K562 (cell line): Measurements from ENCODE around the gene MANF. TPM values are rescaled to one million over a fixed set of nuclear protein-coding genes. Genes with fewer than 3 reads are reported as not detected.

Experiments used
- AFF4 ChIP-seq: sonication (generic); formaldehyde crosslinking; IDR thresholded peaks from 2 replicates; pipeline ENCODE4 v1.8.0; 2023; ENCODE audit warnings: mild to moderate bottlenecking, missing genetic modification reagents
- BHLHE40 ChIP-seq: IDR thresholded peaks from 2 replicates; pipeline ENCODE4 v1.6.1; 2011; ENCODE audit warnings: low read length, improper control_type of control experiment
- C11orf30 ChIP-seq: fragments of 450-650 bp; IDR thresholded peaks from 2 replicates; pipeline ENCODE4 v1.6.1; 2016; ENCODE audit warnings: low read depth, mild to moderate bottlenecking
- CXXC5 ChIP-seq: fragments of 250-450 bp; sonication (Bioruptor Pico); IDR thresholded peaks from 2 replicates; pipeline ENCODE4 v1.8.0; 2022; ENCODE audit warnings: inconsistent platforms, mild to moderate bottlenecking, moderate library complexity
- GTF2E2 ChIP-seq: fragments of 200-800 bp; sonication (Bioruptor generic); IDR thresholded peaks from 2 replicates; pipeline ENCODE4 v1.6.1; 2016; ENCODE audit warnings: missing genetic modification characterization, missing compliant biosample characterization
- HDGF ChIP-seq: fragments of 450-650 bp; IDR thresholded peaks from 2 replicates; pipeline ENCODE4 v1.6.1; 2016
- HNRNPL ChIP-seq: fragments of 200-400 bp; formaldehyde crosslinking; IDR thresholded peaks from 2 replicates; pipeline ENCODE4 v1.6.1; 2017; ENCODE audit warnings: low read depth, mild to moderate bottlenecking, low read length
- HNRNPLL ChIP-seq: fragments of 200-400 bp; formaldehyde crosslinking; IDR thresholded peaks from 2 replicates; pipeline ENCODE4 v1.6.1; 2017; ENCODE audit warnings: low read length, low read depth, mild to moderate bottlenecking; ENCODE audit not compliant: poor library complexity, severe bottlenecking
- MECOM ChIP-seq: fragments of 250-450 bp; sonication (Bioruptor Pico); IDR thresholded peaks from 2 replicates; pipeline ENCODE4 v1.8.0; 2022; ENCODE audit warnings: inconsistent platforms
- NCOA2 ChIP-seq, 2 experiments: fragments of 450-650 bp; IDR thresholded peaks; 2 replicates each; pipeline ENCODE4 v1.6.1; 2018; ENCODE audit warnings: mild to moderate bottlenecking in 2 of 2, moderate library complexity in 1 of 2; ENCODE audit not compliant: partially characterized antibody in 2 of 2
- NFYB ChIP-seq: IDR thresholded peaks from 2 replicates; pipeline ENCODE4 v1.6.1; 2011; ENCODE audit warnings: mild to moderate bottlenecking, moderate library complexity; ENCODE audit not compliant: insufficient read length; ENCODE audit errors: extremely low read depth
- PHB ChIP-seq: fragments of 250-450 bp; sonication (Bioruptor Pico); IDR thresholded peaks from 2 replicates; pipeline ENCODE4 v1.5.0; 2021
- PHF8 ChIP-seq: fragments of 200-600 bp; sonication (generic); IDR thresholded peaks from 2 replicates; pipeline ENCODE4 v1.6.1; 2012; ENCODE audit warnings: mixed run types, mild to moderate bottlenecking, inconsistent platforms, low read length, moderate library complexity, borderline replicate concordance
- RBFOX2 ChIP-seq: fragments of 200-400 bp; formaldehyde crosslinking; IDR thresholded peaks from 2 replicates; pipeline ENCODE4 v1.6.1; 2017; ENCODE audit warnings: low read depth, mild to moderate bottlenecking, low read length, moderate library complexity
- SIX5 ChIP-seq, 2 experiments: IDR thresholded peaks; 2 replicates each; pipeline ENCODE4 v1.6.1; 2011; ENCODE audit warnings: low read length in 2 of 2, borderline replicate concordance in 1 of 2, low read depth in 1 of 2, mild to moderate bottlenecking in 1 of 2, moderate library complexity in 1 of 2; ENCODE audit not compliant: insufficient read depth in 1 of 2
- SMAD2 ChIP-seq: fragments of 150-350 bp; IDR thresholded peaks from 2 replicates; pipeline ENCODE4 v1.6.1; 2014; ENCODE audit warnings: low read depth, mild to moderate bottlenecking, low read length
- TBL1XR1 ChIP-seq, 2 experiments: IDR thresholded peaks; 2 replicates each; pipeline ENCODE4 v1.6.1; 2012; ENCODE audit warnings: improper control_type of control experiment in 2 of 2, low read length in 2 of 2, mild to moderate bottlenecking in 1 of 2
- ZKSCAN1 ChIP-seq: fragments of 150-350 bp; IDR thresholded peaks from 2 replicates; pipeline ENCODE4 v1.6.1; 2016; ENCODE audit warnings: low read depth, low read length
- ZNF23 ChIP-seq: fragments of 250-450 bp; sonication (Bioruptor Pico); IDR thresholded peaks from 2 replicates; pipeline ENCODE4 v1.4.0; 2020; ENCODE audit warnings: mild to moderate bottlenecking
- ZNF551 ChIP-seq: fragments of 250-450 bp; sonication (Bioruptor Pico); IDR thresholded peaks from 2 replicates; pipeline ENCODE4 v1.5.0; 2021; ENCODE audit warnings: mild to moderate bottlenecking, moderate library complexity
- ZNF57 ChIP-seq: fragments of 450-650 bp; formaldehyde crosslinking; IDR thresholded peaks from 2 replicates; pipeline ENCODE4 v1.4.0; 2020; ENCODE audit warnings: mild to moderate bottlenecking, moderate library complexity
- polyA plus RNA-seq, 8 experiments: library from polyadenylated mRNA; depleted of rRNA in 4 of 8; stranded (reverse) in 5 of 8; unstranded in 3 of 8; fragments of >200 nt; fragmentation: Nextera tagmentation in 2 of 8; fragmentation: Illumina TruSeq in 1 of 8; extraction: Ambion mirVana in 2 of 8; extraction: Trizol in 1 of 8; gene quantifications; 2 replicates each; pipeline versions ENCODE4 v1.2.1 to v1.2.3, GENCODE V29; 2011 to 2014; ENCODE audit warnings: inconsistent platforms in 1 of 8, missing spikeins in 1 of 8
- total RNA-seq, 7 experiments: library from RNA; depleted of rRNA in 6 of 7; stranded (reverse); fragments of >200 nt in 6 of 7; fragmentation: Illumina TruSeq in 2 of 7; extraction: Trizol in 2 of 7; gene quantifications; 2 replicates each; pipeline versions ENCODE4 v1.2.1 to v1.2.3, GENCODE V29; 2011 to 2021; ENCODE audit warnings: low replicate concordance in 1 of 7
- TF ChIP-seq, protein P1 (sequence below): fragments of 250-450 bp; sonication (Bioruptor Pico); IDR thresholded peaks from 2 replicates; pipeline ENCODE4 v1.4.0; 2020; ENCODE audit warnings: mild to moderate bottlenecking
- TF ChIP-seq, protein P2 (sequence below): fragments of 250-450 bp; sonication (Bioruptor Pico); IDR thresholded peaks from 2 replicates; pipeline ENCODE4 v1.8.0; 2021; ENCODE audit warnings: moderate library complexity, mild to moderate bottlenecking, inconsistent platforms
- TF ChIP-seq, protein P3 (sequence below), 2 experiments: fragments of 250-450 bp in 1 of 2; fragments of 450-650 bp in 1 of 2; sonication (Bioruptor Pico) in 1 of 2; IDR thresholded peaks; 2 replicates each; pipeline versions ENCODE4 v1.6.1 to v1.8.0; 2016 to 2021; ENCODE audit warnings: mild to moderate bottlenecking in 2 of 2, moderate library complexity in 2 of 2, missing compliant biosample characterization in 1 of 2, missing genetic modification characterization in 1 of 2

The MANF gene
- total and polyA plus RNA-seq, 9 of the 15 experiments (the other 6 are each of a cell fraction or from before 2014, with no cell fraction given), result 6.5 to 52.7 (median 42.3) TPM

GRCh38 chr3:51391075-51391565, 6.0 kb downstream of the MANF start, which contains the start of gene RBM15B (continued):
- TF ChIP-seq HDGF (no peak), ZNF57 (CRISPR knock-in tag) (no peak), ZNF23 (no peak), SIX5 (IDR thresholded peaks at IDR 0.05; ENCODE audit: borderline replicate concordance in 1 of 2, insufficient read depth in 1 of 2, low read depth in 1 of 2, low read length in 2 of 2) (no peak), NCOA2 (IDR thresholded peaks at IDR 0.05; ENCODE audit: partially characterized antibody in 2 of 2) (no peak), NFYB (no peak), AFF4 (CRISPR knock-in tag) (no peak), PHF8 (peak; percentile 75; the same call in 1 of the 2 replicates), C11orf30 (peak; percentile 80), TBL1XR1 (IDR thresholded peaks at IDR 0.05; ENCODE audit: low read length in 2 of 2) (peak; percentile 36 to 51; a peak in 1 of 4 replicates), ZKSCAN1 (0 out of 2 replicates have a peak, but pooled peaks have one; percentile 19), PHB (CRISPR knock-in tag) (no peak), SMAD2 (no peak), CXXC5 (CRISPR knock-in tag) (peak; percentile 88), RBFOX2 (peak; percentile 58), HNRNPL (peak; percentile 36; the same call in 1 of the 2 replicates), GTF2E2 (tag) (0 out of 2 replicates have a peak, but pooled peaks have one; percentile 27), HNRNPLL (no peak), BHLHE40 (peak; percentile 80), MECOM (no peak), ZNF551 (no peak)
- TF ChIP-seq, protein P1, sequence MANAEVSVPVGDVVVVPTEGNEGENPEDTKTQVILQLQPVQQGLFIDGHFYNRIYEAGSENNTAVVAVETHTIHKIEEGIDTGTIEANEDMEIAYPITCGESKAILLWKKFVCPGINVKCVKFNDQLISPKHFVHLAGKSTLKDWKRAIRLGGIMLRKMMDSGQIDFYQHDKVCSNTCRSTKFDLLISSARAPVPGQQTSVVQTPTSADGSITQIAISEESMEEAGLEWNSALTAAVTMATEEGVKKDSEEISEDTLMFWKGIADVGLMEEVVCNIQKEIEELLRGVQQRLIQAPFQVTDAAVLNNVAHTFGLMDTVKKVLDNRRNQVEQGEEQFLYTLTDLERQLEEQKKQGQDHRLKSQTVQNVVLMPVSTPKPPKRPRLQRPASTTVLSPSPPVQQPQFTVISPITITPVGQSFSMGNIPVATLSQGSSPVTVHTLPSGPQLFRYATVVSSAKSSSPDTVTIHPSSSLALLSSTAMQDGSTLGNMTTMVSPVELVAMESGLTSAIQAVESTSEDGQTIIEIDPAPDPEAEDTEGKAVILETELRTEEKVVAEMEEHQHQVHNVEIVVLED, result peak; percentile 69
- TF ChIP-seq, protein P2, sequence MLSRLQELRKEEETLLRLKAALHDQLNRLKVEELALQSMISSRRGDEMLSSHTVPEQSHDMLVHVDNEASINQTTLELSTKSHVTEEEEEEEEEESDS, result no peak
- TF ChIP-seq, protein P3, sequence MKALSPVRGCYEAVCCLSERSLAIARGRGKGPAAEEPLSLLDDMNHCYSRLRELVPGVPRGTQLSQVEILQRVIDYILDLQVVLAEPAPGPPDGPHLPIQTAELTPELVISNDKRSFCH (CRISPR knock-in tag; IDR thresholded peaks at IDR 0.05), result no peak
- TF ChIP-seq, protein P3 (tag; IDR thresholded peaks at IDR 0.05), result no peak
